ENCODE results near the gene ZNF785.
"Not testable (repeated sequence)": the region's sequence is repeated elsewhere in the genome, so short reads cannot be mapped to it uniquely, and the experiment has no call there.

Gene ZNF785

DNA sequence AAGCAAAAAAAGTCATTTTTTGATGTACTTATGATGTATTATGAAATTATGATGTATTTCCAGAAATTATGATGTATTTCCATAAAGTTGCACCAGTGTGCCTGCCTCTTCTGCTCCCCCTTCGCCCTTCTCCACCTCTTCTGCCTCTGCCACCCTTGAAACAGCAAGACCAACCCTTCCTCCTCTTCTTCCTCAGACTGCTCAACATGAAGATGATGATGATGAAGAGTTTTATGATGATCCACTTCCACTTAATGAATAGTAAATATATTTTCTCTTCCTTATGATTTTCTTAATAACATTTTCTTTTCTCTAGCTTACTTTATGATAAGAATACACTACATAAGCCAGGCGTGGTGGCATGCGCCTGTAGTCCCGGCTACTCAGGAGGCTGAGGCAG lies 7.4 kb upstream of the ZNF785 start:
- Histone ChIP-seq H3K79me2 (no peaks in the 10 kb centered on the region), H3K27ac (no peak overlapping the region), H3K9me3 (ENCODE audit: control insufficient read depth, low read length) (no peaks in the 10 kb centered on the region), H3K9ac (no peak overlapping the region), H3K4me2 (ENCODE audit: low read length) (no peak overlapping the region), H3K4me1 (no peaks in the 10 kb centered on the region), H2AFZ (no peak overlapping the region), H3K27me3 (ENCODE audit: control insufficient read depth, insufficient read depth, low read length) (no peaks in the 10 kb centered on the region), H3K36me3 (ENCODE audit: control insufficient read depth, insufficient read depth, low read length) (no peaks in the 10 kb centered on the region), H3K4me3 (ENCODE audit: low read depth, low read length) (no peak overlapping the region)
- TF ChIP-seq, protein P1, sequence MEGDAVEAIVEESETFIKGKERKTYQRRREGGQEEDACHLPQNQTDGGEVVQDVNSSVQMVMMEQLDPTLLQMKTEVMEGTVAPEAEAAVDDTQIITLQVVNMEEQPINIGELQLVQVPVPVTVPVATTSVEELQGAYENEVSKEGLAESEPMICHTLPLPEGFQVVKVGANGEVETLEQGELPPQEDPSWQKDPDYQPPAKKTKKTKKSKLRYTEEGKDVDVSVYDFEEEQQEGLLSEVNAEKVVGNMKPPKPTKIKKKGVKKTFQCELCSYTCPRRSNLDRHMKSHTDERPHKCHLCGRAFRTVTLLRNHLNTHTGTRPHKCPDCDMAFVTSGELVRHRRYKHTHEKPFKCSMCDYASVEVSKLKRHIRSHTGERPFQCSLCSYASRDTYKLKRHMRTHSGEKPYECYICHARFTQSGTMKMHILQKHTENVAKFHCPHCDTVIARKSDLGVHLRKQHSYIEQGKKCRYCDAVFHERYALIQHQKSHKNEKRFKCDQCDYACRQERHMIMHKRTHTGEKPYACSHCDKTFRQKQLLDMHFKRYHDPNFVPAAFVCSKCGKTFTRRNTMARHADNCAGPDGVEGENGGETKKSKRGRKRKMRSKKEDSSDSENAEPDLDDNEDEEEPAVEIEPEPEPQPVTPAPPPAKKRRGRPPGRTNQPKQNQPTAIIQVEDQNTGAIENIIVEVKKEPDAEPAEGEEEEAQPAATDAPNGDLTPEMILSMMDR (IDR thresholded peaks at IDR 0.05): no peak

- not testable (repeated sequence) for H2AFZ ChIP-seq; H3K4me2 ChIP-seq (ENCODE audit: low read length); H3K27ac ChIP-seq; H3K9me3 ChIP-seq (ENCODE audit: control insufficient read depth, low read length); H3K4me1 ChIP-seq; H3K36me3 ChIP-seq (ENCODE audit: control insufficient read depth, insufficient read depth, low read length); H3K9ac ChIP-seq; H3K79me2 ChIP-seq; H3K4me3 ChIP-seq (ENCODE audit: low read depth, low read length); H3K27me3 ChIP-seq (ENCODE audit: control insufficient read depth, insufficient read depth, low read length)
These were observed 5.4 kb upstream of the ZNF785 start for GRCh38 chr16:30590869-30591268.

GRCh38 chr16:30589582-30589981 lies 4.1 kb upstream of the ZNF785 start:
- not testable (repeated sequence) for H3K27me3 ChIP-seq (ENCODE audit: control insufficient read depth, insufficient read depth, low read length); H2AFZ ChIP-seq; H3K79me2 ChIP-seq; H3K4me3 ChIP-seq (ENCODE audit: low read depth, low read length); H3K9me3 ChIP-seq (ENCODE audit: control insufficient read depth, low read length); H3K27ac ChIP-seq; H3K4me2 ChIP-seq (ENCODE audit: low read length); H3K4me1 ChIP-seq; H3K36me3 ChIP-seq (ENCODE audit: control insufficient read depth, insufficient read depth, low read length); H3K9ac ChIP-seq

- no peak overlapping the region for H3K4me3 ChIP-seq (ENCODE audit: low read depth, low read length)
- peaks cover 2% of the 10 kb centered on the region for H3K4me1 ChIP-seq
- no peaks in the 10 kb centered on the region for H3K9me3 ChIP-seq (ENCODE audit: control insufficient read depth, low read length)
These were observed 3.2 kb upstream of the ZNF785 start for GRCh38 chr16:30588651-30589050.

DNA sequence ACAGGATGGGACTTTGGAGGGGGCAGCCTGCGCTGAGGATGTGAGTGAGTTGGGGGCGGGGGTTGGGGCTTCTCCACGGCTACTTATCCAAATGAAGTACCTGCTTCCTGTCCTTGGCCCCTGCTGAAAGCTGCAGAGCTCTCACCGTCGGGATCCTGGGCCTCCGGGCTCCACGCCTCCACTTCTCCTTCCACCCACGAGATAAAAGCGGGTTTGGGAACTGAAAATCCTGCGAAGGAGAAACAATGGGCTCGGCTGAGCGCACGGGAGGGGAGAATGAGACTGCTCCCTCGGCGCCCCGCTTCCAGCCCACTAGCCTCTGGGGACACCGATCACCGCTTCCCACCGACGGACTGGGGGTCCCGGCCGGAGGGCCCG lies 486 bp downstream of the ZNF785 start:
- Histone ChIP-seq H3K27me3 (ENCODE audit: control insufficient read depth, insufficient read depth, low read length) (no peaks in the 10 kb centered on the region), H3K79me2 (peaks cover 11% of the 10 kb centered on the region), H3K4me2 (ENCODE audit: low read length) (peak overlapping the region; percentile 97), H3K9me3 (ENCODE audit: control insufficient read depth, low read length) (no peaks in the 10 kb centered on the region), H3K36me3 (ENCODE audit: control insufficient read depth, insufficient read depth, low read length) (no peaks in the 10 kb centered on the region), H3K4me1 (peaks cover 2% of the 10 kb centered on the region), H3K9ac (peak overlapping the region; percentile 62), H3K4me3 (ENCODE audit: low read depth, low read length) (peak overlapping the region; percentile 91), H3K27ac (peak overlapping the region; percentile 86), H2AFZ (peak overlapping the region; percentile 89)
- TF ChIP-seq, protein P1 (IDR thresholded peaks at IDR 0.05): no peak

More at GRCh38 chr16:30588651-30589050, 3.2 kb upstream of the ZNF785 start:
- no peak overlapping the region for H3K27ac ChIP-seq
- H2AFZ ChIP-seq: no peak overlapping the region
- TF ChIP-seq, protein P1 (IDR thresholded peaks at IDR 0.05): no peak
- no peaks in the 10 kb centered on the region for H3K36me3 ChIP-seq (ENCODE audit: control insufficient read depth, insufficient read depth, low read length)
- H3K4me2 ChIP-seq (ENCODE audit: low read length): no peak overlapping the region
- no peaks in the 10 kb centered on the region for H3K79me2 ChIP-seq
- no peak overlapping the region for H3K9ac ChIP-seq
- H3K27me3 ChIP-seq (ENCODE audit: control insufficient read depth, insufficient read depth, low read length): no peaks in the 10 kb centered on the region

GRCh38 chr16:30582611-30583340 lies 2.7 kb downstream of the ZNF785 start:
- no peak overlapping the region for H3K9ac ChIP-seq
- no peak overlapping the region for H3K4me2 ChIP-seq (ENCODE audit: low read length)
- H3K4me1 ChIP-seq: peaks cover 2% of the 10 kb centered on the region
- H3K27ac ChIP-seq: no peak overlapping the region
- H3K9me3 ChIP-seq (ENCODE audit: control insufficient read depth, low read length): no peaks in the 10 kb centered on the region
- no peaks in the 10 kb centered on the region for H3K27me3 ChIP-seq (ENCODE audit: control insufficient read depth, insufficient read depth, low read length)
- TF ChIP-seq, protein P1 (IDR thresholded peaks at IDR 0.05): no peak
- no peaks in the 10 kb centered on the region for H3K36me3 ChIP-seq (ENCODE audit: control insufficient read depth, insufficient read depth, low read length)
- no peak overlapping the region for H2AFZ ChIP-seq
- H3K4me3 ChIP-seq (ENCODE audit: low read depth, low read length): no peak overlapping the region
- H3K79me2 ChIP-seq: peaks cover 11% of the 10 kb centered on the region

Data from parathyroid adenoma (tissue), 2 donors.